ENCODE results near the gene PSMC3.

- no peak for TF ChIP-seq GATA3 (IDR thresholded peaks at IDR 0.05; ENCODE audit: low read depth, low read length)
- TF ChIP-seq GATA2 (IDR thresholded peaks at IDR 0.05; ENCODE audit: low read depth, low read length), result no peak
Measured at GRCh38 chr11:47443028-47443700, 16.9 kb upstream of the PSMC3 start.
